H1 (cell line): ENCODE data around the gene LAMP1. TPM values are rescaled to one million over a fixed set of nuclear protein-coding genes. Genes with fewer than 3 reads are reported as not detected.

ENCODE experiments used
- PHF8 ChIP-seq: fragments of 200-600 bp; sonication (generic); conservative IDR thresholded peaks from 2 replicates; pipeline ENCODE4 v1.7.1; 2012; ENCODE audit warnings: low read depth, mild to moderate bottlenecking, inconsistent platforms, low read length, moderate library complexity
- USF2 ChIP-seq: IDR thresholded peaks from 2 replicates; pipeline ENCODE4 v1.6.1; 2011; ENCODE audit warnings: low read length, improper control_type of control experiment
- polyA plus RNA-seq, 7 experiments: library from polyadenylated mRNA; depleted of rRNA in 3 of 7; stranded (reverse) in 5 of 7; unstranded in 2 of 7; fragments of >200 nt in 5 of 7; fragments of 200-250 nt in 2 of 7; gene quantifications; 1 replicate in 5 of 7; 2 replicates in 1 of 7; 4 replicates in 1 of 7; pipeline versions ENCODE4 v1.2.1 to v1.2.3, GENCODE V29; 2011 to 2013; ENCODE audit warnings: missing spikeins in 2 of 7, mixed read lengths in 2 of 7
- total RNA-seq: library from RNA; stranded (reverse); fragmentation: NEBNext Ultra II Directional; extraction: Animal tissue kit (Norgen Biotek cat#: 25700); gene quantifications from 2 replicates; pipeline ENCODE4 v1.2.1, GENCODE V29; 2021

The LAMP1 gene
- total and polyA plus RNA-seq, 2 of the 8 experiments (the other 6 are each of a cell fraction or from before 2014, with no cell fraction given) = 97.6 to 140 TPM

GRCh38 chr13:113325779-113326178 lies 28.7 kb downstream of the LAMP1 start (continued):
- TF ChIP-seq PHF8 = no peak
- no peak for TF ChIP-seq USF2
